H9 (cell line): ENCODE measurements around the gene HTR5A. TPM values are rescaled to one million over a fixed set of nuclear protein-coding genes. Genes with fewer than 3 reads are reported as not detected.

ENCODE experiments used
- DNase-seq: peaks from one replicate; pipeline ENCODE4 v3.0.0-alpha.2; 2017
- H2AFZ ChIP-seq: one replicate; pipeline ENCODE4 v1.6.1; 2013; ENCODE audit warnings: mild to moderate bottlenecking, low read length, control low read depth, moderate library complexity
- H2AK5ac ChIP-seq: 2 replicates; pipeline ENCODE4 v1.6.1; 2013; ENCODE audit warnings: low read length, control low read depth, mixed read lengths; ENCODE audit not compliant: insufficient read length
- H2BK120ac ChIP-seq: one replicate; pipeline ENCODE4 v1.6.1; 2013; ENCODE audit warnings: low read depth, mild to moderate bottlenecking, low read length, control low read depth, inconsistent platforms; ENCODE audit not compliant: poor library complexity, severe bottlenecking
- H2BK12ac ChIP-seq: 2 replicates; pipeline ENCODE4 v1.6.1; 2013; ENCODE audit warnings: low read length, control low read depth, mixed read lengths, low read depth; ENCODE audit not compliant: insufficient read length
- H2BK15ac ChIP-seq: 2 replicates; pipeline ENCODE4 v1.6.1; 2013; ENCODE audit warnings: low read depth, low read length, control low read depth
- H2BK20ac ChIP-seq: one replicate; pipeline ENCODE4 v1.6.1; 2013; ENCODE audit warnings: low read depth, mild to moderate bottlenecking, low read length, control low read depth, inconsistent platforms; ENCODE audit not compliant: poor library complexity, severe bottlenecking
- H2BK5ac ChIP-seq: 2 replicates; pipeline ENCODE4 v1.6.1; 2013; ENCODE audit warnings: low read length, control low read depth, mixed read lengths; ENCODE audit not compliant: insufficient read length
- H3K14ac ChIP-seq: 2 replicates; pipeline ENCODE4 v1.6.1; 2013; ENCODE audit warnings: low read length, control low read depth; ENCODE audit not compliant: insufficient read depth
- H3K18ac ChIP-seq: 2 replicates; pipeline ENCODE4 v1.6.1; 2013; ENCODE audit warnings: low read depth, mild to moderate bottlenecking, mixed read lengths, low read length, control low read depth; ENCODE audit not compliant: insufficient read length
- H3K23ac ChIP-seq: 2 replicates; pipeline ENCODE4 v1.6.1; 2013; ENCODE audit warnings: low read length, control low read depth, mixed read lengths, low read depth; ENCODE audit not compliant: insufficient read length
- H3K23me2 ChIP-seq: 2 replicates; pipeline ENCODE4 v1.6.1; 2013; ENCODE audit warnings: low read depth, mild to moderate bottlenecking, mixed read lengths, low read length, control low read depth; ENCODE audit not compliant: insufficient read length, poor library complexity, severe bottlenecking
- H3K27ac ChIP-seq: 2 replicates; pipeline ENCODE4 v1.5.1; 2013; ENCODE audit warnings: low read length, control low read depth, mixed read lengths, low read depth; ENCODE audit not compliant: insufficient read length
- H3K27me3 ChIP-seq: 2 replicates; pipeline ENCODE4 v1.6.1; 2013; ENCODE audit warnings: low read length, control low read depth, inconsistent platforms; ENCODE audit not compliant: insufficient read depth
- H3K4ac ChIP-seq: 2 replicates; pipeline ENCODE4 v1.6.1; 2013; ENCODE audit warnings: low read depth, mild to moderate bottlenecking, control low read depth, inconsistent platforms, low read length, moderate library complexity
- H3K4me1 ChIP-seq: 2 replicates; pipeline ENCODE4 v1.6.1; 2013; ENCODE audit warnings: low read length, control low read depth, inconsistent platforms; ENCODE audit not compliant: insufficient read depth
- H3K4me2 ChIP-seq: 2 replicates; pipeline ENCODE4 v1.6.1; 2013; ENCODE audit warnings: low read length, control low read depth, mixed read lengths; ENCODE audit not compliant: insufficient read length, insufficient read depth
- H3K56ac ChIP-seq: 2 replicates; pipeline ENCODE4 v1.6.1; 2013; ENCODE audit warnings: low read depth, mild to moderate bottlenecking, mixed read lengths, low read length, control low read depth; ENCODE audit not compliant: insufficient read length
- H3K79me1 ChIP-seq: 2 replicates; pipeline ENCODE4 v1.6.1; 2013; ENCODE audit warnings: low read depth, mild to moderate bottlenecking, moderate library complexity, low read length, control low read depth, inconsistent platforms; ENCODE audit not compliant: insufficient read depth, poor library complexity, severe bottlenecking
- H3K79me2 ChIP-seq: 2 replicates; pipeline ENCODE4 v1.6.1; 2013; ENCODE audit warnings: low read length, control low read depth, inconsistent platforms; ENCODE audit not compliant: insufficient read depth
- H3K9ac ChIP-seq: 2 replicates; pipeline ENCODE4 v1.6.1; 2013; ENCODE audit warnings: low read length, control low read depth, mixed read lengths; ENCODE audit not compliant: insufficient read length; ENCODE audit errors: extremely low read depth
- H3K9me3 ChIP-seq: one replicate; pipeline ENCODE4 v1.6.1; 2013; ENCODE audit warnings: low read depth, low read length, inconsistent platforms; ENCODE audit not compliant: control insufficient read depth
- H3T11ph ChIP-seq: one replicate; pipeline ENCODE4 v1.6.1; 2013; ENCODE audit warnings: mild to moderate bottlenecking, low read length, control low read depth, inconsistent platforms
- H4K20me1 ChIP-seq: one replicate; pipeline ENCODE4 v1.6.1; 2013; ENCODE audit not compliant: control insufficient read depth, insufficient read length, insufficient read depth
- H4K5ac ChIP-seq: 2 replicates; pipeline ENCODE4 v1.6.1; 2013; ENCODE audit warnings: low read depth, mild to moderate bottlenecking, mixed read lengths, low read length, control low read depth; ENCODE audit not compliant: insufficient read length
- H4K8ac ChIP-seq: replicated peaks from 2 replicates; pipeline ENCODE4 v1.6.1; 2013; ENCODE audit warnings: low read length, control low read depth, mixed read lengths, low read depth; ENCODE audit not compliant: insufficient read length
- H4K91ac ChIP-seq: 2 replicates; pipeline ENCODE4 v1.6.1; 2013; ENCODE audit warnings: low read depth, mild to moderate bottlenecking, moderate library complexity, mixed read lengths, low read length, control low read depth; ENCODE audit not compliant: insufficient read length
- H3K27ac Mint-ChIP-seq, 3 experiments: 2 replicates in 2 of 3; 3 replicates in 1 of 3; pipeline ENCODE4 v1.8.0; 2020 to 2021; ENCODE audit warnings: mixed read lengths in 3 of 3, mild to moderate bottlenecking in 1 of 3, moderate library complexity in 1 of 3
- H3K27me3 Mint-ChIP-seq: 2 replicates; pipeline ENCODE4 v1.8.0; 2021; ENCODE audit warnings: low read depth, mild to moderate bottlenecking, moderate library complexity, mixed read lengths
- H3K36me3 Mint-ChIP-seq, 3 experiments: 2 replicates in 2 of 3; 3 replicates in 1 of 3; pipeline ENCODE4 v1.8.0; 2020 to 2021; ENCODE audit warnings: low read depth in 3 of 3, mixed read lengths in 3 of 3; ENCODE audit not compliant: insufficient read depth in 1 of 3
- H3K4me1 Mint-ChIP-seq, 2 experiments: 2 replicates each; pipeline ENCODE4 v1.8.0; 2020; ENCODE audit warnings: mixed read lengths in 2 of 2
- H3K4me3 Mint-ChIP-seq, 2 experiments: 2 replicates in 1 of 2; 3 replicates in 1 of 2; pipeline ENCODE4 v1.8.0; 2020 to 2021; ENCODE audit warnings: mild to moderate bottlenecking in 2 of 2, mixed read lengths in 2 of 2, moderate library complexity in 1 of 2
- H3K9me3 Mint-ChIP-seq, 2 experiments: 2 replicates in 1 of 2; 3 replicates in 1 of 2; pipeline ENCODE4 v1.8.0; 2020; ENCODE audit warnings: mild to moderate bottlenecking in 2 of 2, mixed read lengths in 2 of 2, moderate library complexity in 1 of 2
- CTCF ChIP-seq: fragments of 200-600 bp; sonication (generic); conservative IDR thresholded peaks from 3 replicates; pipeline ENCODE4 v1.8.0; 2021; ENCODE audit warnings: antibody characterized with exemption, mild to moderate bottlenecking
- WGBS: extraction: QIAGEN DNeasy Blood & Tissue Kit; methylation state at CpG from one replicate; pipeline ENCODE4 v1.1.7; 2013; ENCODE audit warnings: missing lambda C conversion rate, low lambda C conversion rate, mixed read lengths; ENCODE audit not compliant: insufficient read length; ENCODE audit errors: extremely low coverage; 5-methylcytosine and 5-hydroxymethylcytosine counted together
- total RNA-seq: library from RNA; stranded (reverse); gene quantifications from 2 replicates; pipeline ENCODE4 v1.2.1, GENCODE V29; 2021

Gene HTR5A
- total RNA-seq, 1 experiment from 2014 or later = not detected

GRCh38 chr7:155122831-155123230 is 52.7 kb downstream of the HTR5A start:
- Histone ChIP-seq H2BK15ac (no peak overlapping the region), H3K4me1 (no peaks in the 10 kb centered on the region), H3K56ac (no peak overlapping the region), H2BK120ac (no peak overlapping the region), H3K4ac (no peak overlapping the region), H3T11ph (no peak overlapping the region), H2AFZ (no peak overlapping the region), H3K27ac (no peak overlapping the region), H2BK12ac (no peak overlapping the region), H4K8ac (no peak overlapping the region), H2BK5ac (no peak overlapping the region), H2AK5ac (no peak overlapping the region), H3K79me1 (no peaks in the 10 kb centered on the region), H3K79me2 (no peaks in the 10 kb centered on the region), H4K91ac (no peak overlapping the region), H4K20me1 (no peaks in the 10 kb centered on the region), H3K4me2 (no peak overlapping the region), H3K23ac (no peak overlapping the region), H3K18ac (no peak overlapping the region), H3K23me2 (no peaks in the 10 kb centered on the region), H4K5ac (no peak overlapping the region), H3K9me3 (no peaks in the 10 kb centered on the region), H3K9ac (no peak overlapping the region), H2BK20ac (no peak overlapping the region), H3K14ac (no peak overlapping the region), H3K27me3 (no peaks in the 10 kb centered on the region)
- Mint-ChIP-seq H3K9me3 (peaks cover 21 to 26% of the 10 kb centered on the region in 2 experiments), H3K4me3 (no peak overlapping the region), H3K27ac (no peak overlapping the region), H3K36me3 (peaks cover 6 to 8% (median 8%) of the 10 kb centered on the region in 3 experiments), H3K4me1 (peaks cover 0 to 6% of the 10 kb centered on the region in 2 experiments; a peak in 2 of 4 replicates), H3K27me3 (peaks cover 3% of the 10 kb centered on the region)
- WGBS = no CpG with 5 or more reads among the region's 5 CpGs
- no peak for TF ChIP-seq CTCF
- no peak for DNase-seq
